Sigmoid colon (tissue), 4 donors: Measurements from ENCODE around the gene ZNF502.

Experiments
- CTCF ChIP-seq, 4 experiments: fragments of 450-650 bp in 3 of 4; fragments of 200-600 bp in 1 of 4; IDR thresholded peaks; one replicate each; pipeline ENCODE4 v1.5.1; 2016 to 2019; ENCODE audit warnings: antibody characterized with exemption in 4 of 4, mild to moderate bottlenecking in 3 of 4, moderate library complexity in 2 of 4
- EP300 ChIP-seq, 4 donors: sonication (generic); formaldehyde crosslinking; IDR thresholded peaks; one replicate each; pipeline ENCODE4 v1.6.1; 2017; ENCODE audit warnings: antibody characterized with exemption in 4 of 4
- POLR2A ChIP-seq, 2 donors: fragments of 450-650 bp; IDR thresholded peaks; one replicate each; pipeline ENCODE4 v1.6.1; 2016; ENCODE audit warnings: antibody characterized with exemption in 2 of 2, mild to moderate bottlenecking in 2 of 2, moderate library complexity in 2 of 2
- POLR2AphosphoS5 ChIP-seq, 4 donors: sonication (generic); formaldehyde crosslinking; IDR thresholded peaks; one replicate each; pipeline ENCODE4 v1.6.1; 2017; ENCODE audit warnings: antibody characterized with exemption in 4 of 4

- TF ChIP-seq CTCF (IDR thresholded peaks at IDR 0.05) = no peak
- no peak for TF ChIP-seq POLR2A (IDR thresholded peaks at IDR 0.05)
- TF ChIP-seq EP300 (IDR thresholded peaks at IDR 0.05) = no peak
- TF ChIP-seq POLR2AphosphoS5 (IDR thresholded peaks at IDR 0.05) = no peak
Observed at GRCh38 chr3:44674211-44674610, 38.2 kb upstream of the ZNF502 start.
